CD4-positive, alpha-beta T cell treated with Interleukin-17A for 1 hour (primary cell): ENCODE data around the gene SLC7A10.
"Not testable (repeated sequence)": the region's sequence is repeated elsewhere in the genome, so short reads cannot be mapped to it uniquely, and the experiment has no call there.

ENCODE experiments used
- DNase-seq: peaks from one replicate; pipeline ENCODE4 v3.0.0-alpha.2; 2020

Gene SLC7A10

GRCh38 chr19:33201473-33201872 is 24.2 kb downstream of the SLC7A10 start:
- DNase-seq: no peak

- no peak for DNase-seq
Measured at GRCh38 chr19:33199441-33200265, 26.0 kb downstream of the SLC7A10 start.

GRCh38 chr19:33198169-33198568 is 27.5 kb downstream of the SLC7A10 start:
- no peak for DNase-seq

GRCh38 chr19:33197591-33198000 is 28.1 kb downstream of the SLC7A10 start:
- no peak for DNase-seq

- no peak for DNase-seq
Measured at GRCh38 chr19:33196446-33197193, 29.0 kb downstream of the SLC7A10 start.

- no peak for DNase-seq
Measured at GRCh38 chr19:33195645-33196347, 29.9 kb downstream of the SLC7A10 start.

GRCh38 chr19:33194886-33195644 is 30.6 kb downstream of the SLC7A10 start:
- no peak for DNase-seq

GRCh38 chr19:33194532-33194885 is 31.1 kb downstream of the SLC7A10 start:
- no peak for DNase-seq

- no peak for DNase-seq
Measured at GRCh38 chr19:33193865-33194362, 31.7 kb downstream of the SLC7A10 start, which contains the start of gene LRP3. LRP3 (plus strand) TSS chr19:33194330; CDS start chr19:33194786, 456 bp downstream.

- no peak for DNase-seq
Measured at GRCh38 chr19:33193269-33193864, 32.3 kb downstream of the SLC7A10 start.

GRCh38 chr19:33192010-33192409 is 33.6 kb downstream of the SLC7A10 start:
- no peak for DNase-seq

- DNase-seq: no peak
Measured at GRCh38 chr19:33191501-33191900, 34.1 kb downstream of the SLC7A10 start.

GRCh38 chr19:33191092-33191491 is 34.6 kb downstream of the SLC7A10 start:
- DNase-seq: not testable (repeated sequence)

GRCh38 chr19:33189453-33189852 is 36.2 kb downstream of the SLC7A10 start:
- no peak for DNase-seq

GRCh38 chr19:33187183-33187540 is 38.5 kb downstream of the SLC7A10 start:
- DNase-seq: no peak

GRCh38 chr19:33186431-33187182 is 39.0 kb downstream of the SLC7A10 start:
- no peak for DNase-seq

GRCh38 chr19:33177417-33177979 is 48.2 kb downstream of the SLC7A10 start:
- DNase-seq: peak; percentile 88

- peak; percentile 99 for DNase-seq
Measured at GRCh38 chr19:33176670-33177416, 48.8 kb downstream of the SLC7A10 start.

GRCh38 chr19:33175886-33176669 is 49.6 kb downstream of the SLC7A10 start:
- no peak for DNase-seq
